A549 (cell line): Measurements from ENCODE around the gene TCF12. TPM values are rescaled to one million over a fixed set of nuclear protein-coding genes. Genes with fewer than 3 reads are reported as not detected.

Experiments used
- ATAC-seq, 2 experiments: fragments of 200-7000 bp in 1 of 2; fragments of >200 bp in 1 of 2; cut with Nextera tagmentation in 1 of 2; cut with Tn5 transposase in 1 of 2; 3 replicates each; pipeline versions ENCODE4 v1.8.0 to v1.9.1; 2018 to 2020; ENCODE audit warnings: mild to moderate bottlenecking in 1 of 2, moderate library complexity in 1 of 2
- CTCF ChIA-PET: fragments of 300-600 bp; sonication (Branson Sonifier 250); formaldehyde crosslinking; extraction: SDS; loops from one replicate; lab custom pipeline; 2021; ENCODE audit warnings: antibody characterized with exemption, inconsistent platforms; lab: Yijun Ruan, JAX
- POLR2A ChIA-PET: fragments of 350-600 bp; formaldehyde crosslinking; extraction: SDS; loops from one replicate; lab custom pipeline; 2021; ENCODE audit warnings: antibody characterized with exemption, inconsistent platforms; lab: Yijun Ruan, JAX
- DNase-seq, 2 experiments: peaks; one replicate each; pipeline versions ENCODE4 v3.0.0 to v3.0.0-alpha.2; 2011 to 2016; ENCODE audit warnings: low read depth in 1 of 2, low spot score in 1 of 2
- FAIRE-seq: peaks from 2 replicates; lab custom pipeline; 2011; peaks lifted over from hg19 to GRCh38; lab: Jason Lieb, UNC
- H3K27ac ChIP-seq, 2 experiments: fragments of >200 bp; sonication (Bioruptor Twin); formaldehyde crosslinking; 3 replicates each; pipeline ENCODE4 v1.5.1; 2016 to 2017
- H3K4me1 ChIP-seq: fragments of >200 bp; sonication (Bioruptor Twin); formaldehyde crosslinking; 3 replicates; pipeline ENCODE4 v1.6.1; 2016
- H3K4me2 ChIP-seq: fragments of >200 bp; sonication (Bioruptor Twin); formaldehyde crosslinking; 3 replicates; pipeline ENCODE4 v1.6.1; 2016
- H3K4me3 ChIP-seq: fragments of >200 bp; sonication (Bioruptor Twin); formaldehyde crosslinking; 3 replicates; pipeline ENCODE4 v1.5.1; 2016
- H3K9me3 ChIP-seq: fragments of >200 bp; sonication (Bioruptor Twin); formaldehyde crosslinking; 3 replicates; pipeline ENCODE4 v1.6.1; 2016
- CBX2 ChIP-seq: fragments of 200-600 bp; sonication (generic); IDR thresholded peaks from 2 replicates; pipeline ENCODE4 v1.6.1; 2016; ENCODE audit warnings: low read depth, mild to moderate bottlenecking, borderline replicate concordance
- CEBPB ChIP-seq, 2 experiments: fragments of >200 bp in 1 of 2; sonication (Bioruptor Twin) in 1 of 2; formaldehyde crosslinking in 1 of 2; IDR thresholded peaks; 2 replicates each; pipeline ENCODE4 v1.6.1; 2012 to 2016
- CHD4 ChIP-seq: fragments of 200-600 bp; sonication (generic); IDR thresholded peaks from 2 replicates; pipeline ENCODE4 v1.6.1; 2016; ENCODE audit warnings: antibody characterized with exemption, mild to moderate bottlenecking, borderline replicate concordance
- CTCF ChIP-seq: fragments of >200 bp; sonication (Bioruptor Twin); formaldehyde crosslinking; IDR thresholded peaks from 3 replicates; pipeline ENCODE4 v1.5.1; 2016
- FOSL2 ChIP-seq, 2 experiments: fragments of 450-650 bp in 1 of 2; fragments of >200 bp in 1 of 2; sonication (Bioruptor Twin) in 1 of 2; formaldehyde crosslinking; IDR thresholded peaks; 2 replicates each; pipeline versions ENCODE4 v1.5.0 to v1.6.1; 2016 to 2020; ENCODE audit warnings: mild to moderate bottlenecking in 1 of 2, moderate library complexity in 1 of 2
- FOXS1 ChIP-seq: fragments of 250-450 bp; sonication (Bioruptor Pico); IDR thresholded peaks from 2 replicates; pipeline ENCODE4 v1.5.0; 2020; ENCODE audit warnings: mild to moderate bottlenecking, moderate library complexity
- HDAC2 ChIP-seq: fragments of 200-600 bp; sonication (generic); IDR thresholded peaks from 2 replicates; pipeline ENCODE4 v1.6.1; 2016
- HOXB5 ChIP-seq: fragments of 250-450 bp; sonication (Bioruptor Pico); IDR thresholded peaks from 2 replicates; pipeline ENCODE4 v1.5.0; 2020; ENCODE audit warnings: mild to moderate bottlenecking, moderate library complexity
- NR3C1 ChIP-seq: fragments of >200 bp; sonication (Bioruptor Twin); formaldehyde crosslinking; IDR thresholded peaks from 3 replicates; pipeline ENCODE4 v1.6.1; 2017
- PBX3 ChIP-seq: IDR thresholded peaks from 2 replicates; pipeline ENCODE4 v1.6.1; 2012
- PHF8 ChIP-seq: fragments of 200-600 bp; sonication (generic); IDR thresholded peaks from 2 replicates; pipeline ENCODE4 v1.6.1; 2016; ENCODE audit warnings: low read depth, mild to moderate bottlenecking, antibody characterized with exemption, moderate library complexity, borderline replicate concordance
- POLR2AphosphoS2 ChIP-seq: conservative IDR thresholded peaks from 2 replicates; pipeline ENCODE4 v1.6.1; 2012; ENCODE audit warnings: low read length, improper control_type of control experiment, inconsistent platforms
- RAD21 ChIP-seq, 2 experiments: fragments of >200 bp in 1 of 2; sonication (Bioruptor Twin) in 1 of 2; formaldehyde crosslinking in 1 of 2; IDR thresholded peaks in 1 of 2; conservative IDR thresholded peaks in 1 of 2; 2 replicates in 1 of 2; 3 replicates in 1 of 2; pipeline ENCODE4 v1.6.1; 2012 to 2018; ENCODE audit warnings: inconsistent platforms in 1 of 2
- RCOR1 ChIP-seq: fragments of 150-350 bp; IDR thresholded peaks from 2 replicates; pipeline ENCODE4 v1.6.1; 2014; ENCODE audit warnings: antibody characterized with exemption, low read length, low read depth
- TP53 ChIP-seq: fragments of 250-450 bp; sonication (Bioruptor Pico); IDR thresholded peaks from 2 replicates; pipeline ENCODE4 v1.5.0; 2021; ENCODE audit warnings: mild to moderate bottlenecking, moderate library complexity
- USF2 ChIP-seq: fragments of 450-650 bp; IDR thresholded peaks from 2 replicates; pipeline ENCODE4 v1.6.1; 2014; ENCODE audit warnings: antibody characterized with exemption
- ZNF302 ChIP-seq: fragments of 250-450 bp; sonication (Bioruptor Pico); IDR thresholded peaks from 2 replicates; pipeline ENCODE4 v1.9.0; 2021; ENCODE audit warnings: inconsistent platforms, mild to moderate bottlenecking, moderate library complexity
- ZSCAN20 ChIP-seq: fragments of 250-450 bp; sonication (Bioruptor Pico); IDR thresholded peaks from 2 replicates; pipeline ENCODE4 v1.8.0; 2022; ENCODE audit warnings: mild to moderate bottlenecking, moderate library complexity
- WGBS: methylation state at CpG from one replicate; pipeline ENCODE4 v1.1.6; 2017; ENCODE audit errors: missing lambda C conversion rate; 5-methylcytosine and 5-hydroxymethylcytosine counted together
- polyA plus RNA-seq, 4 experiments: library from polyadenylated mRNA; depleted of rRNA in 3 of 4; stranded (reverse); fragments of >200 nt; fragmentation: RNase III in 1 of 4; extraction: RNeasy Plus Mini Kit Qiagen cat#74134 plus additional on column Dnase treatment in 1 of 4; gene quantifications; 2 replicates in 3 of 4; 3 replicates in 1 of 4; pipeline ENCODE4 v1.2.3, GENCODE V29; 2011 to 2017

Gene TCF12
- polyA plus RNA-seq, 2 of the 4 experiments (the other 2 are of a cell fraction), result 36.3 to 121 TPM

- Histone ChIP-seq H3K4me2 (no peak overlapping the region), H3K27ac (no peak overlapping the region), H3K4me1 (no peaks in the 10 kb centered on the region), H3K4me3 (no peak overlapping the region), H3K9me3 (no peaks in the 10 kb centered on the region)
- ATAC-seq, result no peak
- no peak for DNase-seq
- FAIRE-seq, result no peak
- WGBS, result 64% methylated on average over 3 of the region's 3 CpGs
- ChIA-PET CTCF (interaction anchor here (1.5 to 3.6 kb wide), 4 partner anchors 26 to 823 kb away, joined by 3 to 16 read pairs (median 8); no protein-coding TSS in a partner anchor), POLR2A (no interaction called here)
- TF ChIP-seq CHD4 (no peak), PBX3 (no peak), HOXB5 (CRISPR knock-in tag) (no peak), HDAC2 (no peak), FOXS1 (CRISPR knock-in tag) (no peak)
Measured at GRCh38 chr15:57314221-57314620, 395.8 kb downstream of the TCF12 start.

GRCh38 chr15:57316451-57316850 lies 398.0 kb downstream of the TCF12 start:
- no peak for FAIRE-seq
- TF ChIP-seq RAD21 (conservative IDR thresholded peaks at IDR 0.05 in 1 of 2, IDR thresholded peaks at IDR 0.05 in 1 of 2) (no peak), USF2 (no peak), CTCF (no peak), NR3C1 (no peak), CEBPB (IDR thresholded peaks at IDR 0.05) (no peak), POLR2AphosphoS2 (no peak), ZNF302 (no peak), TP53 (CRISPR knock-in tag) (no peak), PHF8 (no peak), ZSCAN20 (CRISPR knock-in tag) (no peak)
- no peak for ATAC-seq
- Histone ChIP-seq H3K4me2 (no peak overlapping the region), H3K27ac (no peak overlapping the region), H3K4me1 (peaks cover 8% of the 10 kb centered on the region; the same call in 2 of the 3 replicates), H3K9me3 (no peaks in the 10 kb centered on the region), H3K4me3 (no peak overlapping the region)
- CTCF ChIA-PET, result interaction anchor here (1.4 kb wide), 1 partner anchor 10 kb away, joined by 13 read pairs; no protein-coding TSS in a partner anchor
- DNase-seq, result no peak
- POLR2A ChIA-PET, result no interaction called here
- 63% methylated on average over 4 of the region's 4 CpGs for WGBS

- ChIA-PET CTCF (interaction anchor here (1.0 to 2.8 kb wide), 4 partner anchors 13 to 828 kb away, joined by 4 to 16 read pairs (median 4); no protein-coding TSS in a partner anchor), POLR2A (no interaction called here)
- WGBS, result 93% methylated on average over 36 of the region's 36 CpGs
- no peak for ATAC-seq
- no peak for DNase-seq
- no peaks in the 10 kb centered on the region for H3K9me3 ChIP-seq
- H3K4me1 ChIP-seq, result peaks cover 23% of the 10 kb centered on the region
- TF ChIP-seq RCOR1 (no peak), FOSL2 (IDR thresholded peaks at IDR 0.05) (no peak), FOSL2 (CRISPR knock-in tag; IDR thresholded peaks at IDR 0.05) (no peak), TP53 (CRISPR knock-in tag) (no peak), CBX2 (no peak)
- no peak overlapping the region for H3K27ac ChIP-seq
- no peak overlapping the region for H3K4me2 ChIP-seq
- H3K4me3 ChIP-seq, result no peak overlapping the region
- no peak for FAIRE-seq
Measured at GRCh38 chr15:57319226-57319918, 400.9 kb downstream of the TCF12 start.
